Epithelial cell of umbilical artery (primary cell): ENCODE results near the gene TRIM44. TPM values are rescaled to one million over a fixed set of nuclear protein-coding genes. Genes with fewer than 3 reads are reported as not detected.

ENCODE experiments used
- total RNA-seq: library from RNA; depleted of rRNA; stranded (reverse); fragments of >200 nt; gene quantifications from 2 replicates; pipeline ENCODE4 v1.2.3, GENCODE V29; 2014

Gene TRIM44
- total RNA-seq = 10.0 and 10.4 TPM in 2 replicates

GRCh38 chr11:35662649-35663407, at the start of gene TRIM44:
Gene TRIM44, plus strand, starts transcription at chr11:35662775. Its CDS starts 337 bp downstream, at chr11:35663112.

GRCh38 chr11:35617687-35618496, 44.7 kb upstream of the TRIM44 start, which contains the start of gene FJX1:
Gene FJX1, plus strand, starts transcription at chr11:35618460. Its CDS starts 177 bp downstream, at chr11:35618637.

Other genes with a start within 250 kb of the TRIM44 start
- not detected in 2 replicates for gene SLC1A2, start 243.2 kb upstream of the TRIM44 start, total RNA-seq
- 0.32 and 1.7 TPM in 2 replicates for gene PAMR1, start 137.2 kb upstream of the TRIM44 start, total RNA-seq
- 39.0 and 45.0 TPM in 2 replicates for gene FJX1, start 44.3 kb upstream of the TRIM44 start, total RNA-seq